Activated CD4-positive, CD25-positive, alpha-beta regulatory T cell (primary cell): ENCODE results near the gene NR4A3.
"Not testable (repeated sequence)": the region's sequence is repeated elsewhere in the genome, so short reads cannot be mapped to it uniquely, and the experiment has no call there.

Source experiments
- DNase-seq, 4 experiments: peaks; one replicate each; lab custom pipeline; 2025; lab: John Stamatoyannopoulos, UW

NR4A3 gene

GRCh38 chr9:99834474-99834873 is 12.8 kb downstream of the NR4A3 start:
- DNase-seq, result no peak

GRCh38 chr9:99835142-99835541 is 13.5 kb downstream of the NR4A3 start:
- DNase-seq, result no peak

- no peak for DNase-seq
Measured at GRCh38 chr9:99835581-99835980, 13.9 kb downstream of the NR4A3 start.

GRCh38 chr9:99840072-99840471 is 18.4 kb downstream of the NR4A3 start:
- no peak for DNase-seq

- no peak for DNase-seq
Measured at GRCh38 chr9:99845063-99845462, 23.4 kb downstream of the NR4A3 start.

- DNase-seq, result no peak
Measured at GRCh38 chr9:99848447-99848846, 26.8 kb downstream of the NR4A3 start.

- DNase-seq, result no peak
Measured at GRCh38 chr9:99850736-99851499, 29.2 kb downstream of the NR4A3 start.

GRCh38 chr9:99851500-99851822 is 29.8 kb downstream of the NR4A3 start:
- DNase-seq, result no peak

GRCh38 chr9:99852617-99853016 is 30.9 kb downstream of the NR4A3 start:
- no peak for DNase-seq

- no peak for DNase-seq
Measured at GRCh38 chr9:99855467-99856176, 33.9 kb downstream of the NR4A3 start.

GRCh38 chr9:99857576-99857975 is 35.9 kb downstream of the NR4A3 start:
- DNase-seq, result not testable (repeated sequence)

GRCh38 chr9:99858087-99858486 is 36.4 kb downstream of the NR4A3 start:
- no peak for DNase-seq

- DNase-seq, result no peak
Measured at GRCh38 chr9:99859243-99859980, 37.7 kb downstream of the NR4A3 start.

GRCh38 chr9:99860266-99860665 is 38.6 kb downstream of the NR4A3 start:
- no peak for DNase-seq

GRCh38 chr9:99863955-99864354 is 42.3 kb downstream of the NR4A3 start:
- DNase-seq, result no peak

GRCh38 chr9:99866398-99866797 is 44.7 kb downstream of the NR4A3 start:
- DNase-seq, result no peak

- no peak for DNase-seq
Measured at GRCh38 chr9:99867536-99867935, 45.9 kb downstream of the NR4A3 start.

GRCh38 chr9:99867968-99868367 is 46.3 kb downstream of the NR4A3 start:
- DNase-seq, result no peak

- no peak for DNase-seq
Measured at GRCh38 chr9:99868845-99869244, 47.2 kb downstream of the NR4A3 start.

- no peak for DNase-seq
Measured at GRCh38 chr9:99870126-99870525, 48.4 kb downstream of the NR4A3 start.

- no peak for DNase-seq
Measured at GRCh38 chr9:99873531-99873930, 51.8 kb downstream of the NR4A3 start.

- DNase-seq, result no peak
Measured at GRCh38 chr9:99873943-99874584, 52.4 kb downstream of the NR4A3 start.

- no peak for DNase-seq
Measured at GRCh38 chr9:99876190-99876589, 54.5 kb downstream of the NR4A3 start.
